WERI-Rb-1 (cell line): ENCODE measurements around the gene CCDC159.
A peak's percentile ranks its signal among the peaks of the same experiment; 100 is the strongest.

ENCODE experiments used
- DNase-seq: peaks from one replicate; pipeline ENCODE4 v3.0.0-alpha.2; 2020
- H3K27ac ChIP-seq: fragments of 250-450 bp; sonication (Bioruptor Pico); 2 replicates; pipeline ENCODE4 v1.5.1; 2020; ENCODE audit warnings: mild to moderate bottlenecking, moderate library complexity
- H3K27me3 ChIP-seq: fragments of 250-450 bp; sonication (Bioruptor Pico); 2 replicates; pipeline ENCODE4 v1.5.1; 2021; ENCODE audit warnings: mild to moderate bottlenecking, low read depth, moderate library complexity; ENCODE audit not compliant: insufficient read depth, severe bottlenecking
- H3K36me3 ChIP-seq: fragments of 250-450 bp; sonication (Bioruptor Pico); 2 replicates; pipeline ENCODE4 v1.5.1; 2020; ENCODE audit warnings: mild to moderate bottlenecking, moderate library complexity
- H3K4me3 ChIP-seq: 2 replicates; pipeline ENCODE4 v1.5.1; 2011; ENCODE audit warnings: low read depth, mild to moderate bottlenecking, control low read depth, low read length
- H3K9me3 ChIP-seq: fragments of 250-450 bp; sonication (Bioruptor Pico); 2 replicates; pipeline ENCODE4 v1.5.1; 2021; ENCODE audit warnings: mild to moderate bottlenecking, moderate library complexity; ENCODE audit not compliant: severe bottlenecking
- TF ChIP-seq, protein P1 (sequence below): IDR thresholded peaks from 2 replicates; pipeline ENCODE4 v1.5.1; 2011; ENCODE audit warnings: low read depth, mild to moderate bottlenecking, control low read depth, inconsistent platforms, low read length

CCDC159 gene

GRCh38 chr19:11373166-11373884 is 27.0 kb downstream of the CCDC159 start:
- Histone ChIP-seq H3K9me3 (no peaks in the 10 kb centered on the region), H3K36me3 (no peaks in the 10 kb centered on the region; the same call in 1 of the 2 replicates), H3K4me3 (no peak overlapping the region), H3K27ac (no peak overlapping the region), H3K27me3 (no peaks in the 10 kb centered on the region)
- TF ChIP-seq, protein P1, sequence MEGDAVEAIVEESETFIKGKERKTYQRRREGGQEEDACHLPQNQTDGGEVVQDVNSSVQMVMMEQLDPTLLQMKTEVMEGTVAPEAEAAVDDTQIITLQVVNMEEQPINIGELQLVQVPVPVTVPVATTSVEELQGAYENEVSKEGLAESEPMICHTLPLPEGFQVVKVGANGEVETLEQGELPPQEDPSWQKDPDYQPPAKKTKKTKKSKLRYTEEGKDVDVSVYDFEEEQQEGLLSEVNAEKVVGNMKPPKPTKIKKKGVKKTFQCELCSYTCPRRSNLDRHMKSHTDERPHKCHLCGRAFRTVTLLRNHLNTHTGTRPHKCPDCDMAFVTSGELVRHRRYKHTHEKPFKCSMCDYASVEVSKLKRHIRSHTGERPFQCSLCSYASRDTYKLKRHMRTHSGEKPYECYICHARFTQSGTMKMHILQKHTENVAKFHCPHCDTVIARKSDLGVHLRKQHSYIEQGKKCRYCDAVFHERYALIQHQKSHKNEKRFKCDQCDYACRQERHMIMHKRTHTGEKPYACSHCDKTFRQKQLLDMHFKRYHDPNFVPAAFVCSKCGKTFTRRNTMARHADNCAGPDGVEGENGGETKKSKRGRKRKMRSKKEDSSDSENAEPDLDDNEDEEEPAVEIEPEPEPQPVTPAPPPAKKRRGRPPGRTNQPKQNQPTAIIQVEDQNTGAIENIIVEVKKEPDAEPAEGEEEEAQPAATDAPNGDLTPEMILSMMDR, result no peak
- no peak for DNase-seq

DNA sequence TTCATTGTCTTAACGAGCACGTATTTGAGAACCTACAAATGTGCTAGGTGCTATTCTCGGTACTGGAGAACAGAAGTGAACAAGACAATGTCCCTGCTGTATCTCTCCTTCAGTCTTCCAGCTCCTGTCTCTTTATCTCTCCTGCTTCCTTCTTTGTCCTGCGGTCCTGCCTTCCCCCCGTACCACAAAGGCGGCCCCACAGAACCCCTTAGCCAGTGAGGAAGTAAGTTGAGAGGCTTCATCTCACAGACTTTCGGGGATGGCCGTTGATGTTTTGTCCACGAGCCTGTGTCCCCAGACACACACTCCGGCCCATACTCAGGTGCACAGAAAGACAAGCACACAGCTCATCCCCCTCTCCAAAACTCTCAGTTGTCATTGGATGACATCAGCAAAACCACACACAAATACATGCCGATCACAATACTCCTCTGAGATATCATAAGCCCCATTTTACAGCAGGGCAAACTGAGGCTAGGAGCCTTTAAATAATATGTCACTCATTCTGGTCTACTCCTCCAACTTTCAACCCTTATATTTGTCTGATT is 27.6 kb downstream of the CCDC159 start:
- Histone ChIP-seq H3K9me3 (no peaks in the 10 kb centered on the region), H3K27me3 (no peaks in the 10 kb centered on the region), H3K27ac (no peak overlapping the region; the same call in 1 of the 2 replicates), H3K36me3 (no peaks in the 10 kb centered on the region; the same call in 1 of the 2 replicates), H3K4me3 (peak overlapping the region; percentile 59)
- no peak for DNase-seq
- TF ChIP-seq, protein P1, result no peak

DNA sequence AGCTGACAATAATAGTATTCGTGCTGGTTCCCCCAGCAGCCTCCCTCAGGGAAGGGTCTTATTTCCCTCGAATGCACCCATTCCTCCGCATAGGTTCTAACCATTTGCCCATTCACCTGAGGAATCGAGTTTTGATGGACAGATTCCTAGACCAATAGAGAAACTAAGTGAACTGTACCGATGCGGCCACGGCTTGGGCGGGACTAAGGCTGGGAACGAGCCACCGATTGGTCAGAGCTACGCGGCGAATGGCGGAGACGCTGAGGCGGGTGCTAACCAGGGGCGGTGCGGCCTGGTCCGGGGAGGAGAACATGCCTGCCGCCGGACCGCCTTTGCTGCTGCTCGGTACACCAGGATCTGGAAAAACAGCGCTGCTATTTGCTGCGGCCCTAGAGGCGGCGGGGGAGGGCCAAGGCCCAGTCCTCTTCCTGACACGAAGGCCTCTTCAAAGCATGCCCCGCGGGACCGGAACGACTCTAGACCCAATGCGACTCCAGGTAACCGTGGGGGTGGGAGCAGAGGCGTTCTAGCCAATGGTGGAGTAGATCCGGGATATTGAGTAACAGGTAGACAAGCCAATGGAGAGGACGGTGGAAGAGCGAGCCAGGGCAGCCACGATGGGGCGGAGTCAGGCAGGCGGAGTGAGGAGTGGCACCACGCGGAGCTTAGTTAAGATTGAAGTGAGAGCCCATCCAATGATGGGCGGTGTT is 28.3 kb downstream of the CCDC159 start, which contains the start of gene SWSAP1:
SWSAP1 (plus strand) TSS at position 234 of the 710 bp plus-strand sequence; CDS start at position 249, 15 bp downstream.
- Histone ChIP-seq H3K36me3 (no peaks in the 10 kb centered on the region; the same call in 1 of the 2 replicates), H3K4me3 (peak within 1 kb of the TSS; percentile 59), H3K27me3 (no peaks in the 10 kb centered on the region), H3K27ac (peak within 1 kb of the TSS; percentile 90), H3K9me3 (no peaks in the 10 kb centered on the region)
- TF ChIP-seq, protein P1, result no peak
- DNase-seq, result peak; percentile 99

GRCh38 chr19:11375143-11375948 is 29.0 kb downstream of the CCDC159 start:
- Histone ChIP-seq H3K36me3 (no peaks in the 10 kb centered on the region; the same call in 1 of the 2 replicates), H3K27me3 (no peaks in the 10 kb centered on the region), H3K4me3 (peak overlapping the region; percentile 59), H3K9me3 (no peaks in the 10 kb centered on the region), H3K27ac (peak overlapping the region; percentile 72)
- DNase-seq, result peak; percentile 54
- TF ChIP-seq, protein P1, result no peak

GRCh38 chr19:11377237-11377636 is 30.9 kb downstream of the CCDC159 start:
- Histone ChIP-seq H3K27me3 (no peaks in the 10 kb centered on the region), H3K36me3 (no peaks in the 10 kb centered on the region; the same call in 1 of the 2 replicates), H3K27ac (no peak overlapping the region), H3K9me3 (no peaks in the 10 kb centered on the region), H3K4me3 (no peak overlapping the region)
- TF ChIP-seq, protein P1, result no peak
- DNase-seq, result no peak
